ENCODE data around the gene VPS35. TPM values are rescaled to one million over a fixed set of nuclear protein-coding genes. Genes with fewer than 3 reads are reported as not detected.
A peak's percentile ranks its signal among the peaks of the same experiment; 100 is the strongest.

The VPS35 gene
- total and polyA plus RNA-seq, 2 of the 13 experiments (the other 11 are each of a cell fraction or from before 2014, with no cell fraction given): 30.7 to 136 TPM

DNA sequence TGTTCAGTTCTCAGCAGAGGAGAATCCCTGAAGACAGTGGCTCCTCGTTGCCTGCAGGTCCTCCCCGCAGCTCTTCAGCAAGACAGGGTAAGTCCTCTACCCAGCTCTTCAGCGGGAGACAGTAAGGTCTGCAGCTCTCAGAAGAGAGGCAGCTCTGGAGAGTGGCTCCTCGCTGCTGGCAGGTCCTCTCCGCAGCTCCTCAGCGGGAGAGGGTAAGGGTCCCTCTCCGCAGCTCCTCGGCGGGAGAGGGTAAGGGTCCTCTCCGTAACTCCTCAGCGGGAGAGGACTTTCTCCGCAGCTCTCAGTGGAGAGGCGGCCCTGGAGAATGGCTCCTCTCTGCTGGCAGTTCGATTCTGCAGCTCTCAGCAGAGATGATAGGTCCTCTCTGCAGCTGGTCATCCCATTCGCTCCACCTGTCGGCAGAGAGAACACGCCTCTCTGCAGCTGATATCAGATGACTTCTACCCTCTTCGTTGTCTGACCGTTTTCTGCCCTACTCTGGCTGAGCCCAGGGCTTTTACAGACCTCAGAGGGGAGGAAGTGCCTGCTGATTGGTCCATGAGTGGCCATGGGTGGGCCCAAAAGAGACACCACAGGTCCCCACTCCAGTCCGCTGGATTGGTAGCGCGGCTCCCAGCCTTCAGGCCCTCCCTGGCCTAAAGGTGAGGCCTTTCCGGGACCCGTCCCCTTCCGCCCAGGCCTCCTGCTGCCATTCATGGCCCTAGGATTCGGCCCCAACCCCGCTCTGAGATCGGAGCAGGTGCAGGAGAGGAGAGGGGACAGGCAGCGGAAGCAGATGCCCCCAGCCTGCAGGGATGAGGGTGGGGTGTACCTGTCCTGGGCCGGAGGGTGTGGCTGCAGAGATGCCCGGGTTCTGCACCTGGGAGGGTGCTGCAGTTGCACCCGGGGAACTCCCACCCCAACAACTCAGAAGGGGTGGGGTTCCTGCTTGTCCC lies 55.9 kb downstream of the VPS35 start (continued):
- TF ChIP-seq, protein P1, sequence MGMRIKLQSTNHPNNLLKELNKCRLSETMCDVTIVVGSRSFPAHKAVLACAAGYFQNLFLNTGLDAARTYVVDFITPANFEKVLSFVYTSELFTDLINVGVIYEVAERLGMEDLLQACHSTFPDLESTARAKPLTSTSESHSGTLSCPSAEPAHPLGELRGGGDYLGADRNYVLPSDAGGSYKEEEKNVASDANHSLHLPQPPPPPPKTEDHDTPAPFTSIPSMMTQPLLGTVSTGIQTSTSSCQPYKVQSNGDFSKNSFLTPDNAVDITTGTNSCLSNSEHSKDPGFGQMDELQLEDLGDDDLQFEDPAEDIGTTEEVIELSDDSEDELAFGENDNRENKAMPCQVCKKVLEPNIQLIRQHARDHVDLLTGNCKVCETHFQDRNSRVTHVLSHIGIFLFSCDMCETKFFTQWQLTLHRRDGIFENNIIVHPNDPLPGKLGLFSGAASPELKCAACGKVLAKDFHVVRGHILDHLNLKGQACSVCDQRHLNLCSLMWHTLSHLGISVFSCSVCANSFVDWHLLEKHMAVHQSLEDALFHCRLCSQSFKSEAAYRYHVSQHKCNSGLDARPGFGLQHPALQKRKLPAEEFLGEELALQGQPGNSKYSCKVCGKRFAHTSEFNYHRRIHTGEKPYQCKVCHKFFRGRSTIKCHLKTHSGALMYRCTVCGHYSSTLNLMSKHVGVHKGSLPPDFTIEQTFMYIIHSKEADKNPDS (CRISPR knock-in tag; IDR thresholded peaks at IDR 0.05): peak; percentile 72; the same call in 1 of the 2 replicates
- TF ChIP-seq ZNF782 (CRISPR knock-in tag; IDR thresholded peaks at IDR 0.05; ENCODE audit: borderline replicate concordance): peak; percentile 35; the same call in 1 of the 2 replicates
- no peak for TF ChIP-seq GPN1 (CRISPR knock-in tag; IDR thresholded peaks at IDR 0.05; ENCODE audit: borderline replicate concordance)
- TF ChIP-seq ZNF549 (CRISPR knock-in tag; IDR thresholded peaks at IDR 0.05): no peak
- TF ChIP-seq TBX2 (CRISPR knock-in tag; IDR thresholded peaks at IDR 0.05; ENCODE audit: borderline replicate concordance): peak; percentile 52; the same call in 1 of the 2 replicates
- no peak for TF ChIP-seq ZNF672 (CRISPR knock-in tag; IDR thresholded peaks at IDR 0.05)
- TF ChIP-seq, protein P2, sequence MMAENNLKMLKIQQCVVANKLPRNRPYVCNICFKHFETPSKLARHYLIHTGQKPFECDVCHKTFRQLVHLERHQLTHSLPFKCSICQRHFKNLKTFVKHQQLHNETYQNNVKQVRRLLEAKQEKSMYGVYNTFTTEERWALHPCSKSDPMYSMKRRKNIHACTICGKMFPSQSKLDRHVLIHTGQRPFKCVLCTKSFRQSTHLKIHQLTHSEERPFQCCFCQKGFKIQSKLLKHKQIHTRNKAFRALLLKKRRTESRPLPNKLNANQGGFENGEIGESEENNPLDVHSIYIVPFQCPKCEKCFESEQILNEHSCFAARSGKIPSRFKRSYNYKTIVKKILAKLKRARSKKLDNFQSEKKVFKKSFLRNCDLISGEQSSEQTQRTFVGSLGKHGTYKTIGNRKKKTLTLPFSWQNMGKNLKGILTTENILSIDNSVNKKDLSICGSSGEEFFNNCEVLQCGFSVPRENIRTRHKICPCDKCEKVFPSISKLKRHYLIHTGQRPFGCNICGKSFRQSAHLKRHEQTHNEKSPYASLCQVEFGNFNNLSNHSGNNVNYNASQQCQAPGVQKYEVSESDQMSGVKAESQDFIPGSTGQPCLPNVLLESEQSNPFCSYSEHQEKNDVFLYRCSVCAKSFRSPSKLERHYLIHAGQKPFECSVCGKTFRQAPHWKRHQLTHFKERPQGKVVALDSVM (CRISPR knock-in tag; IDR thresholded peaks at IDR 0.05): no peak
- TF ChIP-seq, protein P3, sequence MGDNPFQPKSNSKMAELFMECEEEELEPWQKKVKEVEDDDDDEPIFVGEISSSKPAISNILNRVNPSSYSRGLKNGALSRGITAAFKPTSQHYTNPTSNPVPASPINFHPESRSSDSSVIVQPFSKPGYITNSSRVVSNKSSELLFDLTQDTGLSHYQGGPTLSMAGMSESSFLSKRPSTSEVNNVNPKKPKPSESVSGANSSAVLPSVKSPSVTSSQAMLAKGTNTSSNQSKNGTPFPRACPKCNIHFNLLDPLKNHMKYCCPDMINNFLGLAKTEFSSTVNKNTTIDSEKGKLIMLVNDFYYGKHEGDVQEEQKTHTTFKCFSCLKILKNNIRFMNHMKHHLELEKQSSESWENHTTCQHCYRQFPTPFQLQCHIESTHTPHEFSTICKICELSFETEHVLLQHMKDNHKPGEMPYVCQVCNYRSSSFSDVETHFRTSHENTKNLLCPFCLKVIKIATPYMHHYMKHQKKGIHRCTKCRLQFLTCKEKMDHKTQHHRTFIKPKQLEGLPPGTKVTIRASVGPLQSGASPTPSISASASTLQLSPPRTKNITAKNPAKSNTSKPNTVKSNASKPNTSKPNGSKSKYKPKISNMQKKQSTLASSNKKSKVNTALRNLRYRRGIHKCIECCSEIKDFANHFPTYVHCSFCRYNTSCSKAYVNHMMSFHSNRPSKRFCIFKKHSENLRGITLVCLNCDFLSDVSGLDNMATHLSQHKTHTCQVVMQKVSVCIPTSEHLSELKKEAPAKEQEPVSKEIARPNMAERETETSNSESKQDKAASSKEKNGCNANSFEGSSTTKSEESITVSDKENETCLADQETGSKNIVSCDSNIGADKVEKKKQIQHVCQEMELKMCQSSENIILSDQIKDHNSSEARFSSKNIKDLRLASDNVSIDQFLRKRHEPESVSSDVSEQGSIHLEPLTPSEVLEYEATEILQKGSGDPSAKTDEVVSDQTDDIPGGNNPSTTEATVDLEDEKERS (CRISPR knock-in tag; IDR thresholded peaks at IDR 0.05): peak; percentile 72; the same call in 1 of the 2 replicates
- TF ChIP-seq CREM (IDR thresholded peaks at IDR 0.05): no peak
- no peak for TF ChIP-seq CREM (CRISPR knock-in tag; IDR thresholded peaks at IDR 0.05)
- no peak for TF ChIP-seq FOXA1 (IDR thresholded peaks at IDR 0.05)
- TF ChIP-seq FOXA1 (CRISPR knock-in tag; IDR thresholded peaks at IDR 0.05): no peak
- no peak for TF ChIP-seq SOX6 (IDR thresholded peaks at IDR 0.05)
- peak; percentile 63 for TF ChIP-seq SOX6 (CRISPR knock-in tag; IDR thresholded peaks at IDR 0.05)
- 0 out of 2 replicates have a peak, but pooled peaks have one; percentile 38 for TF ChIP-seq ZNF451 (CRISPR knock-in tag; IDR thresholded peaks at IDR 0.05)
- TF ChIP-seq FOXC1 (CRISPR knock-in tag; IDR thresholded peaks at IDR 0.05; ENCODE audit: borderline replicate concordance): no peak; the same call in 1 of the 2 replicates
- TF ChIP-seq HDAC6 (IDR thresholded peaks at IDR 0.05; ENCODE audit: low read depth, low read length): no peak
- TF ChIP-seq, protein P4, sequence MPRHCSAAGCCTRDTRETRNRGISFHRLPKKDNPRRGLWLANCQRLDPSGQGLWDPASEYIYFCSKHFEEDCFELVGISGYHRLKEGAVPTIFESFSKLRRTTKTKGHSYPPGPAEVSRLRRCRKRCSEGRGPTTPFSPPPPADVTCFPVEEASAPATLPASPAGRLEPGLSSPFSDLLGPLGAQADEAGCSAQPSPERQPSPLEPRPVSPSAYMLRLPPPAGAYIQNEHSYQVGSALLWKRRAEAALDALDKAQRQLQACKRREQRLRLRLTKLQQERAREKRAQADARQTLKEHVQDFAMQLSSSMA (CRISPR knock-in tag; IDR thresholded peaks at IDR 0.05): peak; percentile 67; the same call in 1 of the 2 replicates
- TF ChIP-seq, protein P5, sequence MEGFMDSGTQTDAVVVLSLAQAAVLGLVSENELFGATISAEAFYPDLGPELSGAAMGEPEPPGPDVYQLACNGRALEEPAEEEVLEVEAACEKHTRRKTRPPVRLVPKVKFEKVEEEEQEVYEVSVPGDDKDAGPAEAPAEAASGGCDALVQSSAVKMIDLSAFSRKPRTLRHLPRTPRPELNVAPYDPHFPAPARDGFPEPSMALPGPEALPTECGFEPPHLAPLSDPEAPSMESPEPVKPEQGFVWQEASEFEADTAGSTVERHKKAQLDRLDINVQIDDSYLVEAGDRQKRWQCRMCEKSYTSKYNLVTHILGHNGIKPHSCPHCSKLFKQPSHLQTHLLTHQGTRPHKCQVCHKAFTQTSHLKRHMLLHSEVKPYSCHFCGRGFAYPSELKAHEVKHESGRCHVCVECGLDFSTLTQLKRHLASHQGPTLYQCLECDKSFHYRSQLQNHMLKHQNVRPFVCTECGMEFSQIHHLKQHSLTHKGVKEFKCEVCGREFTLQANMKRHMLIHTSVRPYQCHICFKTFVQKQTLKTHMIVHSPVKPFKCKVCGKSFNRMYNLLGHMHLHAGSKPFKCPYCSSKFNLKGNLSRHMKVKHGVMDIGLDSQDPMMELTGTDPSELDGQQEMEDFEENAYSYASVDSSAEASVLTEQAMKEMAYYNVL (CRISPR knock-in tag; IDR thresholded peaks at IDR 0.05; ENCODE audit: borderline replicate concordance): peak; percentile 76; the same call in 1 of the 2 replicates
